NB4 (cell line): ENCODE measurements around the gene HYCC2.

Source experiments
- POLR2A ChIP-seq: IDR thresholded peaks from 2 replicates; pipeline ENCODE4 v1.6.1; 2011; ENCODE audit warnings: mild to moderate bottlenecking; ENCODE audit not compliant: insufficient read length; ENCODE audit errors: extremely low read depth
- TF ChIP-seq, protein P1 (sequence below): IDR thresholded peaks from one replicate; pipeline ENCODE4 v1.5.1; 2012; ENCODE audit warnings: low read depth, low read length
- TF ChIP-seq, protein P2 (sequence below): IDR thresholded peaks from 2 replicates; pipeline ENCODE4 v1.6.1; 2011; ENCODE audit warnings: low read depth, low read length

DNA sequence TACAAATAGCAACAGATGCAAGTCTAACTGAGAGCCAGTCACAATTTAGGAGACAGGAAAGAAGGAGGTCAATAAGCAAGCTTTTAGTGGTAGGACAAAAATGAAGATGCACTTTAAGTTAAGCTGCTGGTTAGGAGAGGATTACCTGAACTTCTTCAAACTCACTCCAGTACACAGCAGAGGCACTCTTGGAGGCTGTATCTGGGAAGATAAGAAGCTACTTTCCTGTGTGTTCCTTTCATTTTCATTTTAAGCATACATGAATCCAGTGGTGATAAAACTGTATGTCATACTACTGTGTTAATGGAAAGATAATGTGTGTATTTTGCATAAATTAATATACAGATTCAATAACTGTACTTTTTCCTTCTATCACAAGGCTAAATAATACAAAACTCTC, 49.6 kb downstream of the HYCC2 start:
- TF ChIP-seq, protein P1, sequence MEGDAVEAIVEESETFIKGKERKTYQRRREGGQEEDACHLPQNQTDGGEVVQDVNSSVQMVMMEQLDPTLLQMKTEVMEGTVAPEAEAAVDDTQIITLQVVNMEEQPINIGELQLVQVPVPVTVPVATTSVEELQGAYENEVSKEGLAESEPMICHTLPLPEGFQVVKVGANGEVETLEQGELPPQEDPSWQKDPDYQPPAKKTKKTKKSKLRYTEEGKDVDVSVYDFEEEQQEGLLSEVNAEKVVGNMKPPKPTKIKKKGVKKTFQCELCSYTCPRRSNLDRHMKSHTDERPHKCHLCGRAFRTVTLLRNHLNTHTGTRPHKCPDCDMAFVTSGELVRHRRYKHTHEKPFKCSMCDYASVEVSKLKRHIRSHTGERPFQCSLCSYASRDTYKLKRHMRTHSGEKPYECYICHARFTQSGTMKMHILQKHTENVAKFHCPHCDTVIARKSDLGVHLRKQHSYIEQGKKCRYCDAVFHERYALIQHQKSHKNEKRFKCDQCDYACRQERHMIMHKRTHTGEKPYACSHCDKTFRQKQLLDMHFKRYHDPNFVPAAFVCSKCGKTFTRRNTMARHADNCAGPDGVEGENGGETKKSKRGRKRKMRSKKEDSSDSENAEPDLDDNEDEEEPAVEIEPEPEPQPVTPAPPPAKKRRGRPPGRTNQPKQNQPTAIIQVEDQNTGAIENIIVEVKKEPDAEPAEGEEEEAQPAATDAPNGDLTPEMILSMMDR = no peak
- no peak for TF ChIP-seq POLR2A
- TF ChIP-seq, protein P2, sequence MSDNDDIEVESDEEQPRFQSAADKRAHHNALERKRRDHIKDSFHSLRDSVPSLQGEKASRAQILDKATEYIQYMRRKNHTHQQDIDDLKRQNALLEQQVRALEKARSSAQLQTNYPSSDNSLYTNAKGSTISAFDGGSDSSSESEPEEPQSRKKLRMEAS = no peak
